SH-SY5Y (cell line): ENCODE results near the gene NFKBIE.

Source experiments
- GATA2 ChIP-seq: IDR thresholded peaks from 2 replicates; pipeline ENCODE4 v1.6.1; 2011; ENCODE audit warnings: mild to moderate bottlenecking, low read depth, low read length
- GATA3 ChIP-seq: IDR thresholded peaks from 2 replicates; pipeline ENCODE4 v1.6.1; 2011; ENCODE audit warnings: low read depth, mild to moderate bottlenecking, low read length, moderate library complexity

DNA sequence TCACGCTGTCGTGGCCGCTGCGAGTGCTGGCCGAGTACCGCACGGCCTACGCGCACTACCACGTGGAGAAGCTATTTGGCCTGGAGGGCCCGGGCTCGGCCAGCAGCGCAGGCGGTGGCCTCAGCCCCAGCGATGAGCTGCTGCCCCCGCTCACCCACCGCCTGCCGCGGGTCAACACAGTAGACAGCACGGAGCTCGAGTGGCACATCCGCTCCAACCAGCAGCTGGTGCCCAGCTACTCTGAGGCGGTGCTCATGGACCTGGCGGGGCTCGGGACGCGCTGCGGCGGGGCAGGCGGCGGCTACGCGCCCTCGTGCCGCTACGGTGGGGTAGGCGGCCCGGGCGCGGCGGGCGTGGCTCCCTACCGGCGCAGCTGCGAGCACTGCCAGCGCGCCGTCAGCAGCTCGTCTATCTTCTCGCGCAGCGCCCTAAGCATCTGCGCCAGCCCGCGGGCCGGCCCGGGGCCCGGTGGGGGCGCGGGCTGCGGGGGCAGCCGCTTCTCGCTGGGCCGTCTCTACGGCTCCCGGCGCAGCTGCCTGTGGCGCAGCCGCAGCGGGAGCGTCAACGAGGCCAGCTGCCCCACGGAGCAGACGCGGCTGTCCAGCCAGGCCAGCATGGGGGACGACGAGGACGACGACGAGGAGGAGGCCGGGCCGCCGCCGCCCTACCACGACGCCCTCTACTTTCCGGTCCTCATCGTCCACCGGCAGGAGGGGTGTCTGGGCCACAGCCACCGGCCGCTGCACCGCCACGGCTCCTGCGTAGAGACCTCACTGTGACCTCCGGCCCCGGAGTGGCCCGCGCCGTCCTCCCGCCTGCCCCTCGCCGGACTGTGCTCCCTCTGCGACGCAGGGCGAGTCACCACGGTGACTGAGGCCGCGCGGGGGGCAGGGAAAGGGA is 10.6 kb upstream of the NFKBIE start:
- TF ChIP-seq GATA2: no peak
- no peak for TF ChIP-seq GATA3
